Heart left ventricle (tissue), 16 donors: ENCODE results near the gene OLIG3. TPM values are rescaled to one million over a fixed set of nuclear protein-coding genes. Genes with fewer than 3 reads are reported as not detected.
A peak's percentile ranks its signal among the peaks of the same experiment; 100 is the strongest.

ENCODE experiments used
- ATAC-seq, 4 donors: fragments of 200-7000 bp; cut with Tn5 transposase; one replicate each; pipeline ENCODE4 v1.9.1; 2020 to 2022; ENCODE audit warnings: moderate library complexity in 4 of 4, mild to moderate bottlenecking in 3 of 4, moderate number of reproducible peaks in 1 of 4
- DNase-seq, 5 donors: peaks; one replicate each; pipeline ENCODE4 v3.0.0-alpha.2; 2020
- H3K27ac ChIP-seq, 12 donors: fragments of 200-600 bp; sonication (generic) in 4 of 12; one replicate each; pipeline versions ENCODE4 v1.5.0 to v1.8.0; 2016 to 2022; ENCODE audit warnings: mild to moderate bottlenecking in 2 of 12
- H3K27me3 ChIP-seq, 9 donors: fragments of 200-600 bp; sonication (generic) in 2 of 9; one replicate each; pipeline versions ENCODE4 v1.5.1 to v1.8.0; 2016 to 2022; ENCODE audit warnings: mild to moderate bottlenecking in 3 of 9
- H3K36me3 ChIP-seq, 9 donors: fragments of 200-600 bp; sonication (generic) in 2 of 9; one replicate each; pipeline versions ENCODE4 v1.5.0 to v1.8.0; 2018 to 2022; ENCODE audit warnings: mild to moderate bottlenecking in 2 of 9
- H3K4me1 ChIP-seq, 12 donors: fragments of 200-600 bp; sonication (generic) in 4 of 12; one replicate each; pipeline versions ENCODE4 v1.5.0 to v1.8.0; 2016 to 2022; ENCODE audit warnings: mild to moderate bottlenecking in 3 of 12
- H3K4me3 ChIP-seq, 12 donors: fragments of 200-600 bp; sonication (generic) in 4 of 12; one replicate each; pipeline versions ENCODE4 v1.5.0 to v1.8.0; 2017 to 2022; ENCODE audit warnings: mild to moderate bottlenecking in 9 of 12, moderate library complexity in 4 of 12
- H3K9me3 ChIP-seq, 12 donors: fragments of 200-600 bp; sonication (generic) in 4 of 12; one replicate each; pipeline versions ENCODE4 v1.5.0 to v1.8.0; 2016 to 2022; ENCODE audit warnings: mild to moderate bottlenecking in 1 of 12
- CTCF ChIP-seq, 12 donors: fragments of 200-600 bp; sonication (generic) in 4 of 12; IDR thresholded peaks; one replicate each; pipeline versions ENCODE4 v1.5.0 to v1.8.0; 2018 to 2022; ENCODE audit warnings: antibody characterized with exemption in 12 of 12, mild to moderate bottlenecking in 5 of 12
- POLR2A ChIP-seq, 2 donors: fragments of 450-650 bp; IDR thresholded peaks; one replicate each; pipeline ENCODE4 v1.6.1; 2017; ENCODE audit warnings: antibody characterized with exemption in 2 of 2, mild to moderate bottlenecking in 2 of 2, moderate library complexity in 2 of 2
- WGBS, 4 donors: extraction: QIAGEN DNeasy Blood & Tissue Kit in 2 of 4; methylation state at CpG; one replicate each; pipeline versions ENCODE4 v1.1.5 to v1.1.7; 2013 to 2018; 5-methylcytosine and 5-hydroxymethylcytosine counted together
- intact Hi-C, 10 donors: fragments of 100-400 bp; cut with DNase I; formaldehyde crosslinking; loops; one replicate each; pipeline versions ENCODE4 v1.11.1 to v1.14.2; 2022
- polyA plus RNA-seq, 2 donors: library from polyadenylated mRNA; stranded (reverse); fragments of 200-250 nt; gene quantifications; one replicate each; pipeline ENCODE4 v1.2.3, GENCODE V29; 2013
- total RNA-seq, 9 donors: library from RNA; depleted of rRNA in 2 of 9; stranded (reverse); fragments of >200 nt in 2 of 9; fragmentation: NEBNext Ultra II Directional in 3 of 9; extraction: Animal tissue kit (Norgen Biotek cat#: 25700) in 3 of 9; gene quantifications; one replicate each; pipeline versions ENCODE4 v1.1.0 to v1.2.4, GENCODE V29; 2016 to 2023
- donor health status: ischemic (EF 13 %, LVEDD 7.1; RV severe dilation, severe dysfunction).
- donor health status: healthy with polysubstance abuse.
- donor health status: DM: no; HTN: yes; CAD: no.
- donor health status: DM: no; HTN: no; CAD: no.
- donor health status: ischemic (EF 25% LVEDD 6.9; RV normal size, moderate dysfunction).
- donor health status: ischemic (EF 25% LVEDD 5.7; RV mildly dilated, moderate dysfunction).
- donor health status: healthy.
- donor health status: DM: yes; HTN: yes; CAD: no.
- donor health status: ischemic (EF 35%, LVEDD 5.7; RV mildly dilated, moderate dysfunction).
- donor health status: nonischemic (EF 11% LVEDD 7.7; RV severe dilation, severe dysfunction).
- donor health status: DM: yes; HTN: yes; CAD: no.
- donor health status: PGD.
- donor health status: ischemic (EF 29% LVEDD 5.4; RV normal size, mild dysfunction).
- donor health status: nonischemic (EF 23%, LVEDD 6.1; RV moderate dilation, normal function).

OLIG3 gene
- total and polyA plus RNA-seq, 11 donors: not detected

- intact Hi-C loops: no loop called here
- Histone ChIP-seq H3K9me3 (peaks cover 0 to 22% (median 5%) of the 10 kb centered on the region in 12 donors), H3K27ac (no peak overlapping the region), H3K27me3 (peaks cover 6 to 95% (median 64%) of the 10 kb centered on the region in 9 donors), H3K4me3 (no peak overlapping the region), H3K36me3 (no peaks in the 10 kb centered on the region), H3K4me1 (no peaks in the 10 kb centered on the region)
- WGBS, 4 donors: 32 to 41% (median 38%) methylated on average over 5 of the region's 5 CpGs
- TF ChIP-seq CTCF (IDR thresholded peaks at IDR 0.05): no peak
- TF ChIP-seq POLR2A (IDR thresholded peaks at IDR 0.05): no peak
- DNase-seq (no peak), ATAC-seq (no peak)
Observed at GRCh38 chr6:137514418-137514817, 20.2 kb upstream of the OLIG3 start.

GRCh38 chr6:137512757-137513605 lies 18.8 kb upstream of the OLIG3 start:
- Histone ChIP-seq H3K36me3 (no peaks in the 10 kb centered on the region), H3K27ac (no peak overlapping the region), H3K27me3 (peaks cover 0 to 95% (median 54%) of the 10 kb centered on the region in 9 donors), H3K9me3 (peaks cover 0 to 22% (median 5%) of the 10 kb centered on the region in 12 donors), H3K4me3 (no peak overlapping the region), H3K4me1 (no peaks in the 10 kb centered on the region)
- 16 to 25% (median 19%) methylated on average over 12 to 14 of the region's 14 CpGs for WGBS, 4 donors
- intact Hi-C loops: no loop called here
- ATAC-seq: no peak
- no peak for TF ChIP-seq POLR2A (IDR thresholded peaks at IDR 0.05)
- TF ChIP-seq CTCF (IDR thresholded peaks at IDR 0.05): no peak
- no peak for DNase-seq

GRCh38 chr6:137510923-137511322 lies 16.7 kb upstream of the OLIG3 start:
- intact Hi-C loops: no loop called here
- Histone ChIP-seq H3K36me3 (no peaks in the 10 kb centered on the region), H3K27me3 (peaks cover 0 to 93% (median 43%) of the 10 kb centered on the region in 9 donors), H3K9me3 (peaks cover 0 to 22% (median 5%) of the 10 kb centered on the region in 12 donors), H3K4me1 (no peaks in the 10 kb centered on the region), H3K4me3 (no peak overlapping the region), H3K27ac (no peak overlapping the region)
- ATAC-seq: no peak
- WGBS, 4 donors: 86 to 95% (median 93%) methylated on average over 2 of the region's 2 CpGs
- TF ChIP-seq CTCF (IDR thresholded peaks at IDR 0.05): no peak
- no peak for TF ChIP-seq POLR2A (IDR thresholded peaks at IDR 0.05)
- DNase-seq: no peak

GRCh38 chr6:137498481-137499190 lies 4.4 kb upstream of the OLIG3 start:
- Histone ChIP-seq H3K27me3 (peaks cover 55 to 100% (median 78%) of the 10 kb centered on the region in 9 donors), H3K27ac (no peak overlapping the region), H3K4me1 (peaks cover 0 to 41% (median 8%) of the 10 kb centered on the region in 12 donors), H3K36me3 (no peaks in the 10 kb centered on the region), H3K4me3 (peak overlapping the region in 2 of 12 donors; percentile 1 to 3), H3K9me3 (no peaks in the 10 kb centered on the region)
- ATAC-seq (no peak), DNase-seq (no peak)
- intact Hi-C loops: no loop called here
- 10 to 17% (median 14%) methylated on average over 11 of the region's 11 CpGs for WGBS, 4 donors
- no peak for TF ChIP-seq CTCF (IDR thresholded peaks at IDR 0.05)
- no peak for TF ChIP-seq POLR2A (IDR thresholded peaks at IDR 0.05)
